LHCN-M2 (cell line): ENCODE results near the gene GPATCH1. TPM values are rescaled to one million over a fixed set of nuclear protein-coding genes. Genes with fewer than 3 reads are reported as not detected.
"Not testable (repeated sequence)": the region's sequence is repeated elsewhere in the genome, so short reads cannot be mapped to it uniquely, and the experiment has no call there.

Experiments
- DNase-seq: peaks from one replicate; pipeline ENCODE4 v3.0.0-alpha.2; 2012; ENCODE audit warnings: low read depth
- total RNA-seq: library from RNA; depleted of rRNA; stranded (reverse); fragments of >200 nt; gene quantifications from 2 replicates; pipeline ENCODE4 v1.2.3, GENCODE V29; 2014

The GPATCH1 gene
- total RNA-seq, 1 experiment from 2014 or later: 4.5 TPM

DNA sequence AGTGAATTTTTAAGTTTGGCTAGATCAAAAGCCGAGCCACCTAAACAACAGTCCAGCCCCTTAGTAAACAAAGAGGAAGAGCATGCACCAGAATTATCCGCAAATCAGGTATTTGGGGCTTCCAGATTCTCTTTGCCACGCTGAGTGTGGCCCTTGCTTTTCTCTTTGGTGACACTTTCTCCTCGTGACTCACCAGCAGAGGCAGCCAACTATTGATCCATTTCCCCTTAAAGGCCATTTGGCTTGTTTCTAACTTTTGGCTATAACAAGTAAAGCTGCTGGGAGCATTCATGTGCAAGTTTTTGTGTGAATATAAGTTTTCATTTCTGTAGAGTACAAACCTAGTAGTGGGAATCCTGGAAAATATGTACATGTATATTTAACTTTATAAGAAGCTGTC is 33.3 kb downstream of the GPATCH1 start:
- no peak for DNase-seq

DNA sequence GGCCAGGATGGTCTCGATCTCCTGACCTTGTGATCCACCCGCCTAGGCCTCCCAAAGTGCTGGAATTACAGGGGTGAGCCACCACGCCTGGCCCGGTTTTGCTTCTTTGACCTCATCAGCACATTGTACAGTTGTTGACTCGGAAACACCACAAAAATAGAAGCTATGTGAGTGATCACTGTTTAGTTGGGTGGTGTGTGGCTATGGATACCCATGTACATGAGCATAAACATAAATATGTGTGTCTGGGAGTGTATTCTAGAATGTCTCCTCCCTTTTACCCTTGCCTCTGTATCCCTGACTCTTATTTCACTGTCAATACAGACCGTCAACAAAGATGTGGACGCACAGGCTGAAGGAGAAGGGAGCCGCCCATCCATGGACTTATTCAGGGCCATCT is 36.5 kb downstream of the GPATCH1 start:
- DNase-seq: no peak

DNA sequence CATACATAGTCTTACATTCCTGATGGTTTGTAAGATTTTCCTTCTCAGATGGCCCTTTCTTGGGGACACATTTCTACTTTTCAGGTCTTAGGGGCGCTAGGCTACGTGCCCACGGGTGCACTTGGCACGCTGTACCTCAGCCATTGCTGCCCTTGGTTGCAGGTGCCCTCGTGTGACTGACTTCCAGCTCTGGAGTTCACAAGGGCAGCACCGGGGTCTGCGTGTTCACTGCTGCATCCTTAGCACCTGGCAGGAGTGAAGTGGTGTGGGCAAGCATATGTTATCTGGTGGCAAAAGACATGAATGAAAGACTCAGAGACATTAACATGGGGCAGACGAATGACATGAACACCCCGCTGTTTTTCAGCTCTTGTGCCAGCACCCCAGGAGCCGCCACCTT is 37.7 kb downstream of the GPATCH1 start:
- no peak for DNase-seq

DNA sequence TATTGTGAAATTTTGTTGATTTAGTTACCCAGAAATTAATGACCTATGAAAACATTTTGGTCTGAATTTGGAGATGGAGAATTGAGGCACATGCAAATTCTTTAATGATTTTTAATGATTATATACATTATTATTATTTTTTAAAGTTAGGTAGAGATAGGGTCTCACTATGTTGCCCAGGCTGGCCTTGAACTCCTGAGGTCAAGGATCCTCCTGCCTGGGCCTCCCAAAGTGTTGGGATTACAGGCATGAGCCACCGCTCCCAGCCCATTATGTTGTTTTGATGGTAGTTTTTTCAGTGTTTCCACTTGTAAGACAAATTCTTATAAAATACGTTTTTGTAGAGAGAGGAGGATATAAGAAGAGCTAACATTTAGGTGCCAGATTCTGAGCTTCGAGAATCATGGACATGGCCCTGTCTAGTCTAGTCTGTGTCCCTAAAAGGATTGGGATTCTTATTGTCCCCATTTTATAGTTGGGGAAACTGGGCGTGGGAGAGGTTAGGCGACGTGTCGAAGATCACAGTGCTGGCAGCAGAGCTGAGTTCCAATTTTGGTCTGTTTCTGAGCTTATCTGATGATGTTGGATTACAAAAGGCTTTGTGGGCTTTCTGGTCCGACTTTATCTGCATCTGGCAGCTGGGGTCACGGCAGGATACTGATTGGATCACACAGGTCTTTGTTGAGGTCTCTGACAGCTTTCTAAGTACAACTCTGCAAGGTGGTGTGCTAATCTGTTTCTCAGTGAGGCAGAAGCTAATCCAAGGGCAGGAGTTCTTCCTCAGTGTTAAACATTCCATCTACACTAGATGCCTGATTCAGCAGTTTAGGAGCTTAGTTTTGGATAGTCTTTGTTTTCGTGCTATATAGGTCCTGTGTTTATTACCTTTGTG is 43.5 kb downstream of the GPATCH1 start:
- DNase-seq: no peak

DNA sequence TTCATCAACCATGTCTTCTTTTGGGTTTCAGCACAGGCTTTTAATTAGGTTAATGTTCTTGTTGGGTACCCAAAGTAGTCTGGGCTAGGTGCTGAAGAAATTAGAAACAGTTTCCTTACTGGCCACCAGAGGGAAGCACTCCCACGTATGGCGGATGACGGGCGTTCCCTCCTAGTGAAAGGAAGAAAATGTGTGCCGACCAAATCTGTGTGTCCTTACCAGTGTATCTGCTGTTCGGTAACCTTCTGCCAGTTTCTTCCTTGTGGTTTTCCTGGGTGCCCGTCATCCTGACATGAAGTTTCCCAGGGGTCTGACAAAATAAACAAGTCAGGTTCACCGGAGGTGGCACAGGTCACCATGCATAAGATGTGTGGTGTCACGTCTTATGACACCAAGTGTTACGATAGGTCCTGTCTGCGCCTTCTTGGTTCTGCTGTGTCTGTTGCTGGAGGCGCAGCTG is 45.0 kb downstream of the GPATCH1 start:
- peak; percentile 42 for DNase-seq

DNA sequence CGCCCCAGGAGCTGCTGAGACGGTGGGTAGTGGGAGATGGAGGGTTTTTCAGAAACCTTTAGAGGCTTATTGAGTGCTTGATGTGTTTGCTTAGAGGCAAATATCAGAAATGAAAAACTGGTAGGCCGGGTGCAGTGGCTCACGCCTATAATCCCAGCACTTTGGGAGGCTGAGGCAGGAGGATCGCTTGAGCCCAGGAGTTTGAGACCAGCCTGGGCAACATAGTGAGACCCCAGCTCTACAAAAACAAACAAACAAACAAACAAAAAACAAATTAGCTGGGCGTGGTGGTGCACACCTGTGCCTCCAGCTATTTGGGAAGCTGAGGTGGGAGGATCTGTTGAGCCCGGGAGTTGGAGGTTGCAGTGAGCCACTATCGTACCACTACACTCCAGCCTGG is 45.7 kb downstream of the GPATCH1 start:
- DNase-seq: not testable (repeated sequence)

DNA sequence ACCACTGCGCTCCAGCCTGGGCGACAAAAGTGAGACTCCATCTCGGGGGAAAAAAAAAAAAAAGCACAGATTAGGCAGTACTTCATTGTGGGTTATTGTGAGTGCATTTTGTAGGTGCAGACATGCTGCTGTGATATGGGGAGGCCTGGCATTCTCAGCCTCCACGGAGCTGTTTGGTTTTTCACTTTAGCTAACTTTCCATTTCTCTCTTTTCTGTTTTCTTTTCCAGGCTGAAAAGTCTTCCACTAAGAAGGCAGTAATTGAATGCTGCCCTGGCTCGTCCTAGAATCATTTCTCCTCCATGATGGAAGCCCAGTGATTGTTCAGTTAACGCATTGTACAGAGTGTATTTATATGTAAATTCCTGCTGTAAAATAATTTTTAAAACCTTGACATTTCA is 48.9 kb downstream of the GPATCH1 start:
- DNase-seq: no peak

DNA sequence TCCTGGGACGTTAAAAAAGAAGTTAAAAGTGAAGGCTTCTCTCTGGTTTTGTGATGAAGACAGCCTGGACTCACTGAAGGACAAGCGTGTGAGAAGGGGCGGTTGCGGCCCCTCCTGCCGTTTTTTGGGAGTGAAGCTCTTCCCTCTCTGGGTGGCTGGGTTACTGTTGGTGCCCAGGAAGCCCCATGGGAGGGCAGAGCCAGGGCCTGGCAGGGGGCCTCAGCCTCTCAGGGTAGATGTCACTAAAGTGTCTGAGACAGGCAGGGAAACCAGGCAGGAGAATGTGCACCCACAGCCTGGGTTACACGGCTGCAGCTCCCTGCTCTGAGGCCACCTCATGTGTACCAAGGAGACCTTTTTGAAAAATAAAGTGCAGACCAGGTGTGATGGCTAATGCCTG is 49.5 kb downstream of the GPATCH1 start:
- DNase-seq: no peak

DNA sequence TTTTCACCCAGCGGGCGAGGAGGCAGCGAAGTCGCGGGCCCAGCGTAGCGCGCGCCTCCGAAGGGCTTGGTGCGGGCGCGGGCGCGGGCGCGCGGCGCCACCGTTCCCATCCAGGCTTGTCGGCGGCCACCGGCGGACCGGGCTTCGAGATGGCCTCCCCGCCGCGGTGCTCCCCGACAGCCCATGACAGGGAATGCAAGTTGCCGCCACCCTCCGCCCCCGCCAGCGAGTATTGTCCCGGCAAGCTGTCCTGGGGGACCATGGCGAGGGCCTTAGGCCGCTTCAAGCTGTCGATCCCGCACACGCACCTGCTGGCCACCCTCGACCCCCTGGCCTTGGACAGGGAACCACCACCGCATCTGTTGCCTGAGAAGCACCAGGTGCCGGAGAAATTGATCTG is 51.0 kb downstream of the GPATCH1 start, which contains the start of gene WDR88:
TSS of gene WDR88 (plus strand) at position 94 of the 400 bp plus-strand sequence. CDS start at position 150, 56 bp downstream.
- DNase-seq: no peak

DNA sequence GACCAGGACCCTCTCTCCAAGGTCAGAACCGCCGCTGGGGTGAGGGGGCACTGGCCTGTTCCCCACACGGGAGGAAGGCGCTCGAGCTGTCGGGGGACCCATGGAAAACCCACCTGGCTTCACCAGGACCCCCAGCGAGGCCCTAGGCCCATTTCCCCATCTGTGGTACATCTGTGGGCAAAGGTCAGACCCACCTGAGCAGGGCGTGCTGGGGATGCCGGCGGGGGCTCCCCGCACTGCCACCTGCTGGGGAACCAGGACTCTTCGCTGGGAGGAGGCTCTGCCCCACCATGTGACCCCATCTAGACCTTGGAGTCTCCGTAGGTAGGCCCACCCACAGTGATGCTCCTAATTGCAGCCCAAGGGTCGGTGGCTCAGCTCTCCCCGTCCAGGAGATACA is 51.4 kb downstream of the GPATCH1 start:
- DNase-seq: no peak

DNA sequence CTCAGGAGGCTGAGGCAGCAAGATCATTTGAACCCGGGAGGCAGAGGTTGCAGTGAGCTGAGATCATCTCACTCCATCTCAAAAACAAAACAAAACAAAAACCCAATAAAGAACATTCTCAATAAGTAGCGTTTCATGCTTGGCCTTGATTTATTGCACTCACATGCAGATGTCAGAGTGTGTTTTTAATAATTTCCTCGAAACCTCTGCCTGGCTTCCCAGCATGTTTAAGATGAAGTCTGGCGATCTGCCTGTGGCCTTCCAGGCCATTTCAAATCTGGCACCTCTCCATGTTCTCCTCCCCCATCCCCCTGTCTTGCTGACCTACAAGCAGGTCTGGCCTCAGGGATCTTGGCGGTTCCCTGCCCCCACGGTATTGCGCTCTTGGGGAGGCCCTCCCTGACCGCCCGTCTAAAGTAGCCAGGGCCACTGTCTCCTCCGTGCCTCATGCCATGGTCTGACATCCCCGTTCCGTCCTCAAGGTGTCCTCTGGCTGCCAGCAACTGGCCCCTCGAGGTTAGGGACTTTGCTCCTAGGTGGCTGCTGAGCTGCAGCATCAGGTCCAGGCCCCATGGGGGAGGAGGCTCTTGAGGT is 52.6 kb downstream of the GPATCH1 start:
- no peak for DNase-seq

DNA sequence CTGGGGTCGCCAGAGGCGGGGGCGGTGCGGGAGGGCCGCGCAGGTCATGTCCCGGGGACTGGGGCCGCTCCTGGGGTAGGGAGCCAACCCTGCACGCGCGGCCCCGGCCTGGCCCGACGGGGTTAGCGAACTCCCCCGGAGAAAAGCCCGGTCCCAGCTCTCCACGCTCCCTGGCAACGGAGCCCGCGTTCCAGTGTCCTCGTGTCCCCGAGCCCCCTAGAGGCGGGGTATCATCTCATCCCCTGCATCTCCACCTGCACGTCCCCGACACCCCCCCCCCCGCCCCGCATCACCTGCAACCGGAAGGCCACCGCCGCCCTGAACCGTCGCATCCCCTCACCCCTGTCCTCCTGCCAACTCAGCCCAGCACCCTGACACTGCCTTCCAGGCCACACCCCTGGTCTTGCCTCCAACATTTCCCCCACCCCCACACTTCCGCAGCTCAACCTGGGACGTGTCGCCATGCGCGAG is 53.6 kb downstream of the GPATCH1 start:
- no peak for DNase-seq

DNA sequence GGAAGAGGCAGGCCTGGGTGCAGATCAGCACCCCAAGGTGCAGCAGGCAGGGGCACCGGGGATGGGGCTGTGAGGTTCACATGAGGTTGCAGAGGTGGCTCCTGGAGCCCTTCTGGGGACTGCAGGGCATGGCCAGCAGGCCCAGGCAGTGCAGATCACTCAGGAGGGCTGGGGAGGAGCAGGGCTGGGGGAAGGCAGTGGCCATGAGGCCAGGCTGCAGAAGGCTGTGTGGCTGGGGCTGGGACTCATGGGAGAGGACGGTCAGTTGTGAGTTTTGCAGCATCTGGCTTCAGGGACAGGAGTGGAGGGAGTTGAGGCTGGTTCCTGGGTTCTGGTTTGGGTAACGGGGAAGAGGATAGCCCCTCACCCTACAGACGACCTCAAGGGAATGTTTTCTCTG is 58.2 kb downstream of the GPATCH1 start:
- no peak for DNase-seq

DNA sequence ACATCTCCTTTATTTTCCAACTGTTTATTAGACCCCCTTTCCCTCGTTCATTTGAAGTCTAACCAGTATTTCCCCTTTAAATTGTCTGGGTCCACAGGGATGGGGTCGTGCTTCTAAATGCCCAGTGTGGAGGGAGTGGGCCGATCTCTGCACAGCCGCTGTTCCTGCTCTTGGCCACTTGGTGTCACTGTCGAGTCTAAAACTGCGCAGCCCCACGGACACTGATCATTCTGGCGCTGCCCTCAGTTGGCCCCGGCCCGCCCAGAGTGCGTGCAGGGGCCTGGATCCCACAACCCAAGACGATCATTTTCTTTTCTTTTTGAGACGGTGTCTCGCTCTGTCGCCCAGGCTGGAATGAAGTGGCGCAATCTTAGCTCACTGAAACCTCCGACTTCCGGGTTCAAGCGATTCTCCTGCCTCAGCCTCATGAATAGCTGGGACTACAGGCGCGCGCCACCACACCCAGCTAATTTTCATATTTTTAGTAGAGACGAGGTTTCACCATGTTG is 63.0 kb downstream of the GPATCH1 start:
- peak; percentile 27 for DNase-seq

DNA sequence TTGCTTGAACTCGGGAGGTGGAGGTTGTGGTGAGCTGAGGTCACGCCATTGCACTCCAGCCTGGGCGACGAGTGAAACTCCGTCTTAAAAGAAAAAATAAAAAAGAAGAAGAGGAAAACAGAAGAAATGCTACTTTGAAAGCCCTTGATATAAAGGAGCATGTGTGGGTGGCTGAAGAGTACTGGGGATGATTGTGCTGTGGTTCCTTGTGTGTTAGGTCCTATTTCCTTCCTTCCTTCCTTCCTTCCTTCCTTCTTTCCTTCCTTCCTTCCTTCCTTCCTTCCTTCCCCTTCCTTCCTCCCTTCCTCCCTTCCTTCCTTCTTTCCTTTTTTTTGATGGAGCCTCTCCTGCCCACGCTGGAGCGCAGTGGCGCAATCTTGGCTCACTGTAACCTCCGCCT is 65.2 kb downstream of the GPATCH1 start:
- no peak for DNase-seq

DNA sequence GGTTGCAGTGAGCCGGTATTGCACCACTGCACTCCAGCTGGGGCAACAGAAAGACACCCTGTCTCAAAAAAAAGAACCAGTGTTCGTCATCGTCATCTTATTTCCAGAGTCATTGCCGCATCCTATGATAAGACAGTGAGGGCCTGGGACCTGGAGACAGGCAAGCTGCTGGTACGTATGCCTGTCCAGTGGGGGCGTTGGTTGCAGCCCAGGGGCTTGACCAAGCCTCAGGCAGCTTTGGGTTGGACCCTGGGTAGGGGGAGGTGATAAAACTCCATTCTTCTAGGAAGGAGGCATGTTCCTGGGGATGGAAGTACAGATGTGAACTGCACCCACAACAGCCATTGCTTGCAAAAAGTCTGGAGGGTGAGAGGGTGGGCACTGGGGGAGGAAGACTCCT is 66.6 kb downstream of the GPATCH1 start:
- no peak for DNase-seq

DNA sequence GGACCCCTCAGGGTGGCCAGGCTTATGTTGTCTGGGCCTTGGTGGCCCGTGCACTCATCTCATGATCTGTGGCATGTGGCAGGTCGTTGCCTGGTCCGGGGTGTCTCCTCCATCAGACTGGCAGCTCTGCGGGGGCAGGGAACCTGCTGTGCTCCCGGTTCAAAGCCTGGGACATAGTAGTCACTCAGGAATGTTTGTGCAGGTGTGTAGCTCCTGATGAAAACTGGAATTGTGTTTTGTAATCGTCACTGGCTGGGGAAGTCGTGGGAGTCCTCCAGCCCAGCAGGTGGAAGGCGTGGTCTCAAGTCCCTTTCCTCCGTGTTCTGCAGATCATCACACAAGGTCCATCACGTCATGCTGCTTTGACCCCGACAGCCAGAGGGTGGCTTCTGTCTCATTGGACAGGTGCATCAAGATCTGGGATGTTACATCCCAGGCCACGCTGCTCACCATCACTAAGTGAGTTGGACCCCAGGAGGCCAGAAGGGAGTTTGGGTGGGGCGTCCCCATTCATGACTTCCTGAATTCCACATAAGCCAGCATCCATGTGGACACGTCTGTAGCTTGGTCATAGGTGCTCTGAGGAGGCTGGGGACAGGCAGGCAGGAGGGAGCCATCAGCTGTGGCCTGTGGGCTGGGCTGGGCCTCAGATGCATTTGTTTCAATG is 70.0 kb downstream of the GPATCH1 start:
- DNase-seq: no peak

DNA sequence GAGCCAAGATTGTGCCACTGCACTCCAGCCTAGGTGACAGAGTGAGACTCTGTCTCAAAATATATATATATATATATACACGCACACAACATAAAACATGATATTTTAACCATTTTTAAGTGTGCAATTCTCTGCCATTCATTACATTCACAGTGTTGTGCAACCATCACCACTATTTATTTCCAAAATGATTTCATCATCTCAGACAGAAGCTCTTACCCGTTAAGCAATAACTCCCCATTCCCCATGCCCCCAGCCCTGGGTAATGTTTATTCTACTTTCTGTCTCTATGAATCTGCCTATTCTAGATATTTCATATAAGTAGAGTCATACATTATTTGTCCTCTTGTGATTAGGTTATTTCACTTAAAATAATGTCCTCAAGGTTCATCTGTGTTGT is 71.2 kb downstream of the GPATCH1 start:
- DNase-seq: no peak

DNA sequence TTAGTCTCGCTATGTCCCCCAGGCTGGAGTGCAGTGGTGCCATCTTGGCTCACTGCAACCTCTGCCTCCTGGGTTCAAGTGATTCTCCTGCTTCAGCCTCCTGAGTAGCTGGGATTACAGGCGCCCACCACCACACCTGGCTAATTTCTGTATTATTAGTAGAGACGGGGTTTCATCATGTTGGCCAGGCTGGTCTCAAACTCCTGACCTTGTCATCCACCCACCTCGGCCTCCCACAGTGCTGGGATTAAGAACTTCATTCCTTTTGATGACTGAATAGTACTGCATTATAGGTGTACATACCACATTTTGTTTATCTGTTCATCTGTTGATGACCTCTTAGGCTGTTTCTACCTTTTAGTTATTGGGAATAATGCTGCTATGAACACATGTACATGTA is 71.6 kb downstream of the GPATCH1 start:
- DNase-seq: not testable (repeated sequence)

DNA sequence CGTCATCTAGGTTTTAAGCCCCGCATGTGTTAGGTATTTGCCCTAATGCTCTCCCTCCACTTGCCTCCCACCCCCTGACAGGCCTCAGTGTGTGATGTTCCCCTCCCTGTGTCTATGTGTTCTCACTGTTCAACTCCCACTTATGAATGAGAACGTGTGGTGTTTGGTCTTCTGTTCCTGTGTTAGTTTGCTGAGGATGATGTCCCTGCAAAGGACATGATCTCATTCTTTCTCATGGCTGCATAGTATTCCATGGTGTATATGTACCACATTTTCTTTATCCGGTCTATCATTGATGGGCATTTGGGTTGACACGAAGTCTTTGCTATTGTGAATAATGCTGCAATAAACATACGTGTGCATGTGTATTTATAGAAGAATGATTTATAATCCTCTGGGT is 73.3 kb downstream of the GPATCH1 start:
- not testable (repeated sequence) for DNase-seq

DNA sequence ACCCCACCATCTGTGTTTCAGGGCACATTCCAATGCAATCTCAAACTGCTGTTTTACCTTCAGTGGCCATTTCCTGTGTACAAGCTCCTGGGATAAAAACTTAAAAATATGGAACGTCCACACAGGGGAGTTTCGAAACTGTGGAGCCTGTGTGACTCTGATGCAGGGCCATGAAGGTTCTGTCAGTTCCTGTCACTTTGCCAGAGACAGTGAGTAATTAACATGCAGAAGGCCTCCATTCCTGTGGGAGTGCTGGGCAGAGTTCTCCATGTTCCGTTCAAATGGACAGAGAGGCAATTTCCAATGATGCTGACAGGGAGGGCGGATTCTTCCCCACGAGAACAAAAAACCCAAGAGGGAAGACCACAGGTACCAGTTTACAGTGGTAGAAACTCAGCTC is 75.4 kb downstream of the GPATCH1 start:
- peak; percentile 57 for DNase-seq

DNA sequence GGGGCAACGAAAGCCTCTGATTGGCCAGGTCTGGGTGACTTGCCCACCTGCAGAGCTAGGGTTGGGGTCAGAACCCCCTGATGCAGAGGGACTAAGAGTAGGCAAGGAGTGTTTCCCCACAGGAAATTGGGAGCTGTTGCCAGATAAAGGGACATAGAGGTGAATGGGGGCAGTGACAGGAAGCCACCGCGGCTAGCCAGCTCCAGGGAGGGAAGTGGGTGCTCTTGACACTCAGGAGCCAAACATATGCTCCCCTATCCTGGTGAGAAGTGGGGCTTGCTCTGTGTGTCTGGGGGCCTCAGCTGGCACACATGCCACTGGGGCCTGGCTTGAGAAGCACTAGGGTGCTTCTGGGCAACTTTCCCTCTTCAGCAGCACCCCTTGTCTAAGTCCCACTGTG is 76.9 kb downstream of the GPATCH1 start:
- DNase-seq: no peak
